GM18909 (cell line): ENCODE measurements around the gene WDR72.
"Not testable (repeated sequence)": the region's sequence is repeated elsewhere in the genome, so short reads cannot be mapped to it uniquely, and the experiment has no call there.

Source experiments
- ATAC-seq: cut with Tn5 transposase; IDR thresholded peaks from one replicate; pipeline ENCODE4 v1.9.1; 2021; ENCODE audit warnings: mild to moderate bottlenecking; ENCODE audit not compliant: unreplicated experiment, poor library complexity

The WDR72 gene

DNA sequence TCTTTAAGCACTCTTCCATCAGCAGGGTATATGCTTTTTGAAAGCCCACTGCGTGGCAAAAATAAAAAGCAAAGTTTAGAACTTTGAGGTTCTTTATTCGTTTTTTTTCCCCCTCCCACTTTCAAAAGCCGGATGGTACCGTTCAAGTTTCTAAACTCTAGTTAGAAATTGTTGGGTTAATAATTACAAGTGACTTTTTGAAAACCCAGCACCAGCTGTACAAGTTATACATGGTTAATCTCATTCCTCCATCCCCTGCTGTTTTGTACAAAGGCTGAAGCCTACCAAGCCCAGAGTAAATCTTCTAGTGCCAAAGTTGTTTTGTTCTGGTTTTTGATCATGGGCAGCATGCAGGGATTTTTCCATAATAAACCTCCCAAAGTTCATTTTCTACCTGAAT lies 48.6 kb downstream of the WDR72 start:
- ATAC-seq, result no peak

DNA sequence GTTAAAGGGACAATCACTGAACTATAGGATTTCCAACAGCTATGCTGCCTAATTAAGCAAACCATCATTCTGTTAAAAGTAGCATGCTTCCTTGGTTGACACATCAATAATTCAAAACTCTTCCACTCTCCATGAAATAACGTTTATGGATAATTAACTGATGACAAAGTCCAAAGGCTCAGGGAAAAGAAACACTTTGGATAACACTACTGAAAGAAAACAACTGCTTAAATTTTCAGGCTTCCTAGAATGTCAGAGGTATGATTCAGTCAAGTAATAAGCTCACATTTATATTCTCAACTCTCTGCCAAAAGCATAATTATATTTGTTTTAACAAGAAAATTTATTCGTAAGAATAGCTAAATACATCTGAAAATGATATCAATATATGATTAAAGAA lies 49.6 kb downstream of the WDR72 start:
- ATAC-seq, result no peak

DNA sequence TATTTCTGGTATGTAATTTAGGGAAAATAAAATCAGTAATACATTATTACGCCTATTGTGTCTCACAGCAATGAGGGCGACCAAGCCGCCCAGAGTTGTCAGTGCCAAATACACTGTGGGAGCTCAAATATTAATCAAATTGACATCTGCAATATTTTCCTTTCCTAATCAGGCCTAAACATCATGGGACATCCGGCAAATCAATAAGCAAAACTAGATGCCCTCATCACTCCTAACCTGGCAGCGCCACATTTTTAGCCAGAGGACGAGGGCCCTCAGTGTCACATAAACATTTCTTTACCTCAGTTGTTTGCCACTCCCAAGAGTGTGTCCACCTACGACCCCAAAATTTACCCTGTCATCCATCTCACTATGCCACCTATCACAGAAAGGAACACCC lies 64.1 kb downstream of the WDR72 start:
- no peak for ATAC-seq

DNA sequence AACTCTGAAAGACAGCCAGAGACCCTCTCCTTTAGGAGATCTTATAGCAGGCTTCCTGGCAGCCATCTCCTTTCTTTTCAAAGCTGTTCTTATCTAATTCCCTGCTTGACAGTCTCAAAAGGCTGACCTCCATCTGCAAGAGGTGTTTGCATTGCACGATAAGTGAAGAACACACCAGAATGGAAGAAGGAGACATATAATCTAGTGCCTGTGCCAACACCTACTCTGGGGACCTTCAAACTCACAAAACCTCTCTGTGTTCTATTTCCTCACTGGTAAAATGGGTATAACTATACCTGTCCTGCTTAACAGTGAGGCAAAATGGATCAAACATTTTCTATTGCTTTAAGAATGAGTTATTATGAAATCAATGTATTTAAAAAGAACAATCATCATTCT lies 65.0 kb downstream of the WDR72 start:
- no peak for ATAC-seq

DNA sequence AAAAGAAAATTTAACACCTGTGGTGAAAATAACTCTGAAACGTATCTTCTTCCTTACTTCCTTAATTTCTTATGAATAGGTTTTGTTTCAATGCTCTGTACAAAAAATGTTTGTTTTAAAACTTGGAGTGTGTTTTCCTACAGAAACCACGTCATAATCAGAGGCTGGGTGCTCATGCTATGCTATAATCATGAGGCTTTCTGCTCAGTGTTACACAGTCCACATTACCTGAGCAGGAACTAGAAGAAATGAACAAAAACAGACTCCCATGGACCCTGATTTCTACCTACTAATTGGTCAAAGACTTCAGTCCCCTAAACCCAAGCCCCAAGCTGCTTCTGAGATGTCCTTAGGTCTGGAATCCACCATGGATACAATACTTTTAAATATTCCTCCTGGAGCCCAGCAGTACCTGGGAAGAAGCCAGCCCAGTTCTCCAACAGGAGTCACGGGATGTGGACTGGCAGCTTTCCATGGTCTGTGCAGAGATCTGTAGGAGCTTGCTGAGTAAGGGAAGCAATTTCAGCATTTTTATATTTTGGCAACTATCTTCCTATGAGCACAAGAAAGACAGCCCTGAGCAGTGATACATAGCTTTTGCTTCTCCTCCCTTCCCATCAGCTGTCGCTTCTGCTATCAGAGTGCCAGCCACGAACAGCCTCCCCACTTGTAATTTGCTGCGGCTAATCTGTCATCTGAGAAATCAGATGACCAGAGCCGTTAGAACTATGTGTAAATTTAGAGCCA lies 65.6 kb downstream of the WDR72 start:
- no peak for ATAC-seq

DNA sequence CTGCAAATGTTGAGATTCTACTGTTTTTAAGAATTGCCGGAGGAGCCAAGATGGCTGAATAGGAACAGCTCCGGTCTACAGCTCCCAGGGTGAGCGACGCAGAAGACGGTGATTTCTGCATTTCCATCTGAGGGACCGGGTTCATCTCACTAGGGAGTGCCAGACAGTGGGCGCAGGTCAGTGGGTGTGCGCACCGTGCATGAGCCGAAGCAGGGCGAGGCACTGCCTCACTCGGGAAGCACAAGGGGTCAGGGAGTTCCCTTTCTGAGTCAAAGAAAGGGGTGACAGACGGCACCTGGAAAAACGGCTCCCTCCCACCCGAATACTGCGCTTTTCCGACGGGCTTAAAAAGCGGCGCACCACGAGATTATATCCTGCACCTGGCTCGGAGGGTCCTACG lies 75.3 kb downstream of the WDR72 start:
- ATAC-seq, result not testable (repeated sequence)

DNA sequence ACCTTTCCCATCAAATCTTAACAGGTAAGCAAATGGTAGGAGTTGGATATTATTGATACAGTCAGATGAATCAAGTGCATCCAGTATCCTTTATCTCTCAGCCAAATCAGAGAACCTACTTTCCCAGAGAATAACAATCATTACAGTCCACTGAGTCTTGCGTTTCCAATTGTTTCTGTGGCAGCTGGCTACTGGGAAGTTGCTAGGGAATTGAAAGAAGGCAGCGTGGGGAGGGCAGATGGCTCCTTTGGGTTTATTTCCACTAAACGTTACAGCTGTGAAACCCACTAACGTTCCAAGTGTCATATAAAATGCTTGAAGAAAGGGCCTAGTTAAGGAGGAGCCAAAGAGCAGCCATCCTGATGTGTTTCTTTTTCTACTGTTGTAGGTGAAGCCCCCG lies 78.4 kb downstream of the WDR72 start:
- no peak for ATAC-seq

DNA sequence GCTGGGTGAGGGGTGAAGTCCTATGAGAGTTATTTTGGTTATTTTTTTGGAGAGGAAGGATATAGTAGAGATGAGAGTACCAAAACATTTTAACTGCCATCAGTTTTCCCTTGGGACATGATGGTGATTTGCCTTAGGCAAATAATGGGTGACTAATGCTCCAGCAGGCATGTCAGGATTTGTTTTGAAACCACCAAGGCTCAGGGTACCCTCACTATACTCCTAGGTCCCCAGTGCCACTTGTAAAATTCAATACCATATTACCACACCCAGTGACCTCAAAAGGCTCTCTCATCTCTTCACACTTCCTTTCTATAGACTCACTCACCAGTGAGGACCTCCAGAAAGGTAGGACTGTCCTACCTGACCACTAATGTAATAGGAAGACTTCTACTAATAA lies 83.6 kb downstream of the WDR72 start:
- no peak for ATAC-seq

DNA sequence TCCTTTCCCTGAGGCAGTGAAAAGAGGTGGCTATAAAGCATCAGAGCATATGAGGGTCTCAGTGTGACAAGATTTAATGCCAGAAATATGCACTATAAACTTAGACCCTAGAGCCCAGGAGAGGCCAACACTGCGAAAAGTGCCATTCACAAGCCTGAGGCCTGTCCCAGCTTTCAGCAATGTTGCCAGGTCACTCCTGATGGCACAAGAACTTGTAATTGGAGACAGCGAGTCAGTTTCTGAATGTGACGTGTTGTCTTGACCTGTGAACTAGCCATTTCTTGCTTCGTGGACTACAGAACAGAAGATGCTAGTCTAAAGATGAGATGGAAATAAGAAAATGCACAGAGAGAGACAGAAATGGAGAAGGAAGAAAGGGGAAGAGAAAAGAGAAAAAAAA lies 87.9 kb downstream of the WDR72 start:
- no peak for ATAC-seq

DNA sequence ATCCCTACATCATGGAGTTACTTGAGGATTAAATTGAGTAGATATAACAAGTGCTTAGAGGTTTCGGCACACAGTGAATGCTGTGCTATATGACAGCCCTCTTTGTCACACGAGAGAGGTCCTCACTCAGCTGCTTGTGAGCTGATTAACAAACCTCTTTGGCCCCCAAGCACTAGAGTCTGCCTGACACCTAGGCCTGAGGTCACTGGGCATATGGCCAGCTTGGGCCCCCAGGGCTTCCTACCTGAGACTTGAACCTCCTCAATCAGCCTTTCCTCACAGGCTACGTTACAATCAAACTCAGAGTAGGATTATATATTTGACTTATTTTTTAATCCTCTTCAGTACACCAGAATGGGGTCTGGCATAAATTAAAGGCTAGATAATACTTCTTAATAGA lies 88.8 kb downstream of the WDR72 start:
- ATAC-seq, result no peak

DNA sequence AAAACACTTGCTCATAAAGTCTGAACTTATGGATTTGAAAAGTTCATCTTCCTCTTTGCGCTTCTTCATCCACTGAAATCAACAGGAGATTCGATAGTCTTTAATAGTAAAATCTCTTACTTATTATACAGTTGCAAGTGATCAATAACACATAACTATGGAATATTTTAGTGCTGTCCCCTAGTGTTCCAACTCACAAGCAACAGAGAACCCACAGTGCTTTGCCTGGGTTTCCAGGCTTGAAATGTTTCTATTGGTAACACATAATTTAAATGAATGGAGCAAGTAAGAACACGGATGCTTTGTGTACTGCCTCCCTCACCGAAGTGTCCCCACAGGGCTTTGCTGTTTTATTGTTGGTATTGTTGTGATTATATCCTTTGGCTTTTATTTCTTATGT lies 93.5 kb downstream of the WDR72 start:
- no peak for ATAC-seq

DNA sequence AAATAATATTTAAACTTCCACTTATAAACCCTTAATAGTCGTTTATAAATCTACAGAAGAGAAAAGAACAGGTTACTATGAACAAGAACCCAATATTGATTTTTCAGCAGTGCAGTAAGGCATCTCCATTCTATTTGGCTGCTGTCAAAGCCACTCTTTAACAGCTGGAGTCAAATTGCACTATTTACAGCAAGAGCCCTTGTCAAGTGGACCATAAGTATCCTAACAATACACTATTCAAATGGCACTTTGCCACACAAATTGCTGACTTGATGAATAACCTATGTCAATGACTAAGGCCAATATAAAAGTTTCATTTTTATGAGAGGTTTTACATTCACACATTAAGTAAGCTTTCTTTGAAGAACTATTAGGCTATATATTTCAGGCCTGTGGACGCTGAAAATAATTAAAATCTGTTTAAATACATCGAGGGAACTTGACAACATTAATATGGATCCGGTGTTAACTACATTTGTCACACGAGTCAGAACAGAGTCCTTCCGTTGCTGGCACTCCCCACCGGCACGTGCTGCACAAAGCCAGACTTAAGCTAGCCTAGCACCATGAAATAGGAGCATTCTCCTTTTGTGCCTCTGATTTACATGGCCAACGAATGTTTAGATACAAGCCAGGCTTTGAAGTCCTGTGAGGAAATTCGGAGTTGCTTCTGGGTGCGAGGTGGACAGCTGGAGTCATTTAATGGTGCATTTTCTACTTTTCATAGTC lies 100.5 kb downstream of the WDR72 start:
- ATAC-seq, result no peak

DNA sequence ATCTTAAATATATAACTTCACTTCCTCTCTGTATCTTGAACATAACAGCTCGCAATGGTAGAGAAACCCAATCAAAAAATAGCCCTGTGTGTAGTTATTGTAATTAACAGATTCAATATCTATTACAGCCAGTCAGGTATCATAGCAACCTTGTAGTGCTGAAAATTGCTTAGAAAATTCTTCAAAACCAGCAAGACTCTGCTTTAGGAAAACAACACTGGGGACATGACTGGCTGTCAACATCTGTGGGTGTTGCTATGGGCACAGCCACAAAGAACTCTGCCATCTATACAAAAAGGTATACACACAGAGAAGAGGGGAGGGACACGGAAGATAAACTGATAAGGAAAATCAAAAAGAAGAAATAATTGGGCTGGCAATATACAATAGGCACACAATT lies 101.2 kb downstream of the WDR72 start:
- ATAC-seq, result no peak

DNA sequence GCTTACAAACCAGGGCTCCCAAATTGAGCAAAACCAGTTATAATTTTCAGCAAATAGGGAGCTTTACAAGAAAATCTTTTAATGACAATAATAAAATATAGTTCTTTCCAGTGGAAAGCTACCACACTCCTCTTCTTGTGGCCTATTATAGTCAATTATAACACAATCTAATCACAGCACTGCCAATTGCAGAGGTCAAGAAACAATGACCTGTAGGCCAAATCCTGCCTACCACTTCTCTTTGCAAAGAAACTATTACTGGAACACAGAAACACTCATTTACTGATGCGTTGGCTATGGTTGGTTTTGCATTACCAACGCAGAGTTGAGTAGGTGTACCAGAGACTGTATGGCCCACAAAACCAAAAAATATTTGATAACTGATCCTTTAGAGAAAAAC lies 110.5 kb downstream of the WDR72 start:
- no peak for ATAC-seq

DNA sequence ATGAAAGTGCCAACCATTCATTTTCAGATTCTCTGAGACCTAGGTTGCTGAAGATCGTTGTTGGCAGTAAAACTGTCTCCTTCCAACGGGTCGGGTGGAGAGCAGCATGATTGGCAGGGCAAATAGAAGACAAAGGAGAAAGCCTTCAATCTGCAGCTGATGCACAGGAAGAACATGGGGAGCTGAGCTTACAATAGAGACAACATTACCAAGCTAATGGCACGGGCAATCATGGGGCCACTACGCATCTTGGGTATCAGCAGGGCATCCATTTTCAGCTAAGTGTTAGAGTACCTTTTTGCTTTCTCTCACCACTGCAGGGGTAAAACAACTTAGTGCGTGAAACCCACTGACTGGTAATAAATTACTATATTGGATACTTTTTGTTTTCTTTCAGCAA lies 114.8 kb downstream of the WDR72 start:
- no peak for ATAC-seq

DNA sequence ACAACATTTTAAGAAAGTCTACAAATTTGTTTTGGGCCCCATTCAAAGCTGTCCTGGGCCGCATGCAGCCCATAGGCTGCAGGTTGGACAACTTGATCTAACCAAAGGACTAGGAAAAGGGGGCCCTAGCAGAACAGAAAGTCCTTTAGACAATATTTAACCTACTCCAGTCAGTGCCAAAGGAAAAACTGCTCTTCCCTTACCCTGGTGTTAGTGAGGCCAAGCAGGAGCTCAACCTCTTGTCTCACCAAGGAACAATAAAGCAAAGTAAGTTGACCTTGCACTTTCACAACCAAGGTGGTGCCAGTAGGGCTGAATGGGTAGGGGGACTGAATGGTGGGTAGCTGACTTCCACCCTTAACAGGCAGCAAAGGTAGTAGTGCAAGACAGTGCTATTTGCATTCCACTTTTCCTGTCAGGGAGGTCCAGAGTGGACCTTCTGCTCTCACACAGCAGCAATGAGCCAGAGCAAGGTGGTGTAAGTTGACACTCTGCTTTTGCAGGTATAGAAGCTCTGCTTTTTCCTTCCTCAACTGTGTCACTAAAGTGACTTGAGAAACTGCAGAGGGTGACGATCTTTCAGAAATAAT lies 124.9 kb downstream of the WDR72 start:
- no peak for ATAC-seq

DNA sequence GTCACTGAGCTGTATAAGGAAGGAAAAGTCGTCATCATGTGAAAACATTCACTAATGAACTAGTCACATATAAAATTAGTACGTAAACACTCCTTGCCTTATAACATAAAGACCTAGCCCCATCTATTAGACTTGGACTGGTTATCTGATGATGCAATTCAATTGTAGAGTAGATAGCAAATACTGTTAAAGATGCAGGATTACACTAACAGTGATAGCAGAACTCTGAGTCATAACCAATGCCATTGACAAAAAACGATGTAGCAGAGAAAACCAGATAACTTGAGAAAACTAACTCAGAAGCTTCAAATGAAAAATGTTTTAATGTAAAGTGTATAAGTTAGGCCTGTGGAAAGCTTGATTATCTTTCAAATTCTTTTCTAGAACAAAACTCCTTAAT lies 132.2 kb downstream of the WDR72 start:
- ATAC-seq, result no peak

DNA sequence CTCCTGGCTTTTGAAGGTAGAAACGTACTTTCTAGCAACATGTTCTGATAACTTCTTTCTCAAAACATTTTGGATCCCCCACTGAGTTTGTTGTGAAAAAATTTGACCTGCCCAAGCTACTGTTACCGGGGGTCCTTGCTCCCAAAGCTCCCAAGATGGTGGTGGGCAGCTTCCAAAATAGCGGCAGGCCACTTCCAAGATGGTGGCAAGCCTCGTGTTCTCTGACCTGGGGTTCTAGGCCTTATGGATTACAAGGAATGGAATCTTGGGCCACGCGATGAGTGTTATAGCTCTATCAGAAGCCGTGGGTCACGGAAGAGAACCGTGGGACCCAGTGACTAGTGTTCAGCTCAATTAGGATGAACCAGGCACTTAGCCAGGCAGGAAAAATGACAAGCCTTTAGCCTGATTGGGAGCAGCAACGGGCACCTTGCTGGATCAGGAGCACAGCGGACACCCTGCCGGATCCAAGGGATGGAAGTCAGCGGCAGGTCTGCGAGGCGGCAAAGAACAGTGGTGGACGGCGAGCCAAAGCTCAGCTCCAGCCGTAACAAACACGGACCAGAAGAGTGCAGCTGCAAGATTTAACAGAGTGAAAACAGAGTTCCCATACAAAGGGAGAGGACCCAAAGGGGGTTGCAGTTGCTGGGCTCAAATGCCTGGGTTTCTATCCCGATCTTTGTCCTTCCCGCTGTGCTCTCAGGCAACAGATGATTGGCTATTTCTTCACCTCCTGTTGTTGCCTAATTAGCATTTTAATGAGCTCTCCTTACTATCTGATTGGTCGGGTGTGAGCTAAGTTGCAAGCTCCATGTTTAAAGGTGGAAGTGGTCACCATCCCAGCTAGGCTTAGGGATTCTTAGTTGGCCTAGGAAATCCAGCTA lies 133.3 kb downstream of the WDR72 start:
- ATAC-seq, result no peak

DNA sequence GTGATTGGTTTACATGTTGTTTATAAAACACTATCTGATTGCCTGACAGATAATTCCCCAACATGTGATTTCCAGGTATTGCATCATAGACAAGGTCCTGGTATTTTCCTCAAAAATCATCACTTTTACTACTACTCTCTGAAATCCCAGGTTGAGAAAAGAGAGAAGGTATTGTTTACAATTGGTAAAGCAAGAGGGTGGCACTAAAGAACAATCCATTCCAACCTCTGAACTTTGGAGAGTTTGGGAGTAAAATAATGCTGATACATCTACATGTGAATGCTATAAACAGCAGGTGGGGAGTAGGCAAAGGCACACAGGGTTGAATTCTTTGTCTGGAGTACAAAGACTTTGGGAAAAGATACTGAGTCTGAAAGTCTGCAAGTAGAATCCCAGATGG lies 134.2 kb downstream of the WDR72 start:
- ATAC-seq, result no peak

DNA sequence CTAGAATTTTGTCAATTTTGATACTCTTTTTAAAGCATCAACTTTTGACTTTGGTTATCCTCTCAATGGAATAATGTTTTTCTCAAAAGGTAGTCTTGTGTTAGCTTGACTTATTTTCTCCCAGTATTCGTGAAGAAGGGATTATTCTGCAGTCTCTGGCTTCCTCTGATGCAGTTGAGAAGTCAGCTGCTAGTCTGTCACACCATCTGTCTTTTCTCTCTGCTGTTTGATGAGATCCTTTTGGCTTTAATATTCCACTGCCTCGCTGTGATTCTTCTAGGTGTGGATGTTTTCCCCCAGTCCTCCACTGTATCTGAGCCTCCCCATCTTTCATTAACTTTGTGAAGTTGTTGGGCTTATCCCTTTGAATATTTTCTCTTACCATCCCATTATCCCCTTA lies 141.0 kb downstream of the WDR72 start:
- no peak for ATAC-seq
